Measurements from ENCODE around the gene BEGAIN.

Gene BEGAIN

GRCh38 chr14:100567009-100567876 is 20.0 kb downstream of the BEGAIN start:
- no peak for DNase-seq (ENCODE audit: extremely low read depth, low read depth)
- no peak overlapping the region for H3K4me3 ChIP-seq (replicated peaks; ENCODE audit: low read depth, low read length)
- no peak for TF ChIP-seq CTCF (IDR thresholded peaks at IDR 0.05; ENCODE audit: low read depth, low read length, missing control alignments)

GRCh38 chr14:100566586-100566985 is 20.6 kb downstream of the BEGAIN start:
- no peak overlapping the region for H3K4me3 ChIP-seq (replicated peaks; ENCODE audit: low read depth, low read length)
- no peak for DNase-seq (ENCODE audit: extremely low read depth, low read depth)
- no peak for TF ChIP-seq CTCF (IDR thresholded peaks at IDR 0.05; ENCODE audit: low read depth, low read length, missing control alignments)

GRCh38 chr14:100566119-100566518 is 21.1 kb downstream of the BEGAIN start:
- no peak for TF ChIP-seq CTCF (IDR thresholded peaks at IDR 0.05; ENCODE audit: low read depth, low read length, missing control alignments)
- DNase-seq (ENCODE audit: extremely low read depth, low read depth) = no peak
- no peak overlapping the region for H3K4me3 ChIP-seq (replicated peaks; ENCODE audit: low read depth, low read length)

GRCh38 chr14:100565650-100566049 is 21.6 kb downstream of the BEGAIN start:
- TF ChIP-seq CTCF (IDR thresholded peaks at IDR 0.05; ENCODE audit: low read depth, low read length, missing control alignments) = no peak
- DNase-seq (ENCODE audit: extremely low read depth, low read depth) = no peak
- no peak overlapping the region for H3K4me3 ChIP-seq (replicated peaks; ENCODE audit: low read depth, low read length)

GRCh38 chr14:100564512-100564911 is 22.7 kb downstream of the BEGAIN start:
- no peak for TF ChIP-seq CTCF (IDR thresholded peaks at IDR 0.05; ENCODE audit: low read depth, low read length, missing control alignments)
- no peak for DNase-seq (ENCODE audit: extremely low read depth, low read depth)
- H3K4me3 ChIP-seq (replicated peaks; ENCODE audit: low read depth, low read length) = no peak overlapping the region

- no peak for DNase-seq (ENCODE audit: extremely low read depth, low read depth)
- TF ChIP-seq CTCF (IDR thresholded peaks at IDR 0.05; ENCODE audit: low read depth, low read length, missing control alignments) = no peak
- no peak overlapping the region for H3K4me3 ChIP-seq (replicated peaks; ENCODE audit: low read depth, low read length)
These were observed 24.5 kb downstream of the BEGAIN start for GRCh38 chr14:100562751-100563150.
